ENCODE results near the gene TMEM179. TPM values are rescaled to one million over a fixed set of nuclear protein-coding genes. Genes with fewer than 3 reads are reported as not detected.

Gene TMEM179
- total RNA-seq, 1 experiment from 2014 or later: not detected

DNA sequence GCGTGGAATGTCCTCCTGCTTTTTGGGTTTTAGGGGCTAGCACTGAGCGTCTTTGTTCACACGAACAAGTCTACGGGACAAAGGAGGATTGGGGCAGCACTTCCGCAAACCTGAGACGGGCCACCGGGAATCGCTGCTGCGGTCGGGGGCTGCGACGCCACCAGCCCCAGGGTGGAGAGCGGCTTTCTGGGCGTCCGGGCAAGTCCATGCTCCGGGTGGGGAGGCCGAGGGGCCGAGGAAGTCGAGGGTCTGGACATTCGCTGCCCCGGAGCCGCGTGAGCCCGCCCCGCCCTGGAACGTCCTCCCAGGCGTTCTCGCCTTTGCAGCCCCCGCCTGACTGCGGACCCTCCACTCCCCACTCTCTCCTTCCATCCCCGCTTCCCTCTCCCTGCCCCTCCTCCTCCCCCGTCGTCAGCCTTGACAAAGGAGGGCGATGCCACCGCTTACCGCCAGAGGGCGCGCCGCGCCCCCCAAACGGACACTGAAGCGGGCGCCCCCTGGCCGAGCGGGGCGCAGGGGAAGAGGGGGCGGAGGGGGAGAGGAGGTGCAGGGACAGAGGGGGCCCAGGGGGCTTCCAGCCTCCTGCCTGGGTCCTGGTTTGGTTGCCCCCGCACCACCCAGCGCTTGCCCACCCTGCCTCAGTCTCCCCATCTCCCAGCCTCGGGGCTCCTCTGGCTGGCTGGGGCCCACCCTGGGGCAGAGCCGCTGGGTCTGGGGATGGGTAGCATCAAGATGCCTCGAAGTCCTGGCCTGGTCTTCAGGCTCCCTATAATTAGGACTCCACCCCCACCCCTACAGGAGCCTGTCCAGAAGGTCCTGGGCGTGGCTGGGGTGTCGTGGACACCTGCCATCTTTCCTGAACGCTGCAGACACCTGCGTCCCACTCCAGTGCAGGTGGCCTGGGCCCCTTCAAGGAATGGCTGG is 45.7 kb upstream of the TMEM179 start:
- H3K4me1 ChIP-seq: peaks cover 4% of the 10 kb centered on the region; the same call in 1 of the 2 replicates
- intact Hi-C loops (cut with micrococcal nuclease; ENCODE audit: unreplicated experiment): loop anchor here (1.0 to 5.0 kb wide), 2 partner anchors 37 to 58 kb away; partner anchors contain the start of gene INF2
- no peaks in the 10 kb centered on the region for H3K27me3 ChIP-seq (replicated peaks; ENCODE audit: control insufficient read depth, insufficient read depth, low read length)
- Mint-ChIP-seq H3K4me1 (ENCODE audit: low read depth, unreplicated experiment) (no peaks in the 10 kb centered on the region), H3K36me3 (ENCODE audit: insufficient read depth, unreplicated experiment) (peaks cover 6% of the 10 kb centered on the region), H3K27ac (ENCODE audit: unreplicated experiment) (no peak overlapping the region), H3K4me3 (ENCODE audit: unreplicated experiment) (peak overlapping the region; percentile 67), H3K27me3 (ENCODE audit: insufficient read depth, unreplicated experiment) (no peaks in the 10 kb centered on the region), H3K9me3 (ENCODE audit: unreplicated experiment) (peaks cover 19% of the 10 kb centered on the region)
- peak; percentile 99 for TF ChIP-seq CTCF (IDR thresholded peaks at IDR 0.05; ENCODE audit: insufficient read depth in 1 of 2, low read depth in 1 of 2, low read length in 1 of 2, severe bottlenecking in 1 of 2, unreplicated experiment in 1 of 2)
- peak overlapping the region; percentile 44 for H3K4me3 ChIP-seq (ENCODE audit: low read depth, low read length)
- CTCF ChIA-PET: interaction anchor here (1.0 kb wide), 1 partner anchor 37 kb away, joined by 3 read pairs; no protein-coding TSS in a partner anchor
- POLR2A ChIA-PET: no interaction called here
- no TSS peak for BruUV-seq (replicated peaks)
- H3K36me3 ChIP-seq (ENCODE audit: control insufficient read depth, insufficient read depth, low read length): no peaks in the 10 kb centered on the region
- H3K9me3 ChIP-seq: no peaks in the 10 kb centered on the region
- peak; percentile 59 to 80 for DNase-seq

DNA sequence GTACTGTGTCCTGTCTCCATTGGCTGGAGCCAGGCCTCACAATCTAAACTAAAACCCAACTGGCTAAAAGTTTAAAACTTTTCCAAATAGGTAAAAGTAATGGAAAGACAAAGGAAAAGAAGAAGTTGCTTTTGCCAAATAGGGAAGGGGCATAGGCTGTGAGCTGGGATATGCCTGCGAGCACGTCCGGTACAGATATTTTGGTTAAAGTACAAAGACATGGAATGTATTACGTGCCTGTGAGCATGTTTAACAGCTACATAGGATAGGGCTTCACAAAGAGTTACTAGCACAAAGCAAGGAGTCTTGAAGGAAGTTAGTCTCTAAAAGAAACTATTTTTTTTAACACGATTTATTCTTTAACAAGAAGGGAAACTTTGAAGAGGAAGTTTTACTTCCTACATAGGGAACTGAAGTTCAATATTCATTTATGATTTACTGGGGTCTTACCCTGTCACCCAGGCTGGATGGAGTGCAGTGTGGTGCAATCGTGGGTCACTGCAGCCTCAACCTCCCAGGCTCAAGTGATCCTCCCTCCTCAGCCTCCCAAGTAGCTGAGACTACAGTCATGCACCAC is 43.0 kb upstream of the TMEM179 start:
- no peak for TF ChIP-seq CTCF (IDR thresholded peaks at IDR 0.05; ENCODE audit: insufficient read depth in 1 of 2, low read depth in 1 of 2, low read length in 1 of 2, severe bottlenecking in 1 of 2, unreplicated experiment in 1 of 2)
- intact Hi-C loops (cut with micrococcal nuclease; ENCODE audit: unreplicated experiment): no loop called here
- H3K27me3 Mint-ChIP-seq (ENCODE audit: insufficient read depth, unreplicated experiment): peaks cover 5% of the 10 kb centered on the region
- CTCF ChIA-PET: no interaction called here
- no peak overlapping the region for H3K4me3 ChIP-seq (ENCODE audit: low read depth, low read length)
- H3K36me3 Mint-ChIP-seq (ENCODE audit: insufficient read depth, unreplicated experiment): no peaks in the 10 kb centered on the region
- no peak for DNase-seq
- H3K4me1 ChIP-seq: peaks cover 4% of the 10 kb centered on the region; the same call in 1 of the 2 replicates
- BruUV-seq (replicated peaks): no TSS peak
- H3K36me3 ChIP-seq (ENCODE audit: control insufficient read depth, insufficient read depth, low read length): no peaks in the 10 kb centered on the region
- no peaks in the 10 kb centered on the region for H3K9me3 ChIP-seq
- H3K27ac Mint-ChIP-seq (ENCODE audit: unreplicated experiment): no peak overlapping the region
- no peaks in the 10 kb centered on the region for H3K4me1 Mint-ChIP-seq (ENCODE audit: low read depth, unreplicated experiment)
- no peak overlapping the region for H3K4me3 Mint-ChIP-seq (ENCODE audit: unreplicated experiment)
- H3K27me3 ChIP-seq (replicated peaks; ENCODE audit: control insufficient read depth, insufficient read depth, low read length): no peaks in the 10 kb centered on the region
- POLR2A ChIA-PET: no interaction called here
- peaks cover 6% of the 10 kb centered on the region for H3K9me3 Mint-ChIP-seq (ENCODE audit: unreplicated experiment)

DNA sequence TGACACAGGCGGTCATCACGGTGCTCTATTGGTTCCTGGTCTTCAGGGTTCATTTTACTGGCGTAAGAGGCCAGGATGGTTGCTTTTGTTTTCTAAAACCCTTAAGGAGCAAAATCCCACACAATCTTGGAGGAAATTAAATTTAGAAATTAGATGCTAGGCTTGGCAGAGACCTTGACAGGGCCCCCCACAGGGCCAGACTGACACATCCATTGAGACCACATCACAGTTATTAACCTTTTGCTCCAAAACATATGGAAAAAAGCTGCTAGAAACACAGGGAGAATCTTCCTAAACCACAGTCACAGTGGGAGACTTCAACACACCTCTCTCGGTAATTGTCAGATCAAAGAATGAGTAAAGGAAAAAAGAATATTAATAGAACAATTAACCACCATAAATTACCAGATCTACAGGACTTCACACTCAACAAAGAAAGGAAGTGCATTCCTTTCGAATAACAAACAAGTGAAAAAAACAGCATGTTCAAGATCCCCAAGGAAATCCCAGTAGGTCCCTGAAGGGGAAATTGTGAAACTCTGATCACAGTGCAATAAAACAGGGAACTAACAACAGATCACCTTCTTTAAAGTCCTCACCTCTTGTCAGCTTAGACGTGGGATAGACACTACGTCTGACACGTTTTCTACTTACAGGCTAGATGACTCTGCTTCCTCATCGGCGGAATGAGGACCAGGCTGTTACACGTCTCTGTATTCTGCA is 40.2 kb upstream of the TMEM179 start:
- no peak for DNase-seq
- Histone ChIP-seq H3K27me3 (replicated peaks; ENCODE audit: control insufficient read depth, insufficient read depth, low read length) (no peaks in the 10 kb centered on the region), H3K36me3 (ENCODE audit: control insufficient read depth, insufficient read depth, low read length) (no peaks in the 10 kb centered on the region), H3K4me1 (peaks cover 3% of the 10 kb centered on the region; the same call in 1 of the 2 replicates), H3K4me3 (ENCODE audit: low read depth, low read length) (no peak overlapping the region), H3K9me3 (no peaks in the 10 kb centered on the region)
- H3K4me3 Mint-ChIP-seq (ENCODE audit: unreplicated experiment): no peak overlapping the region
- ChIA-PET CTCF (no interaction called here), POLR2A (no interaction called here)
- no TSS peak for BruUV-seq (replicated peaks)
- H3K4me1 Mint-ChIP-seq (ENCODE audit: low read depth, unreplicated experiment): no peaks in the 10 kb centered on the region
- peaks cover 5% of the 10 kb centered on the region for H3K27me3 Mint-ChIP-seq (ENCODE audit: insufficient read depth, unreplicated experiment)
- no peaks in the 10 kb centered on the region for H3K9me3 Mint-ChIP-seq (ENCODE audit: unreplicated experiment)
- intact Hi-C loops (cut with micrococcal nuclease; ENCODE audit: unreplicated experiment): no loop called here
- no peak for TF ChIP-seq CTCF (IDR thresholded peaks at IDR 0.05; ENCODE audit: insufficient read depth in 1 of 2, low read depth in 1 of 2, low read length in 1 of 2, severe bottlenecking in 1 of 2, unreplicated experiment in 1 of 2)
- H3K27ac Mint-ChIP-seq (ENCODE audit: unreplicated experiment): no peak overlapping the region
- H3K36me3 Mint-ChIP-seq (ENCODE audit: insufficient read depth, unreplicated experiment): no peaks in the 10 kb centered on the region

Measured in Caco-2 (cell line).